ENCODE results near the gene ZDHHC18.
A peak's percentile ranks its signal among the peaks of the same experiment; 100 is the strongest.

Gene ZDHHC18

GRCh38 chr1:26897351-26897750, 70.9 kb downstream of the ZDHHC18 start:
- no peak for DNase-seq (ENCODE audit: low read depth in 2 of 3, low spot score in 2 of 3)

GRCh38 chr1:26900001-26900814, 73.7 kb downstream of the ZDHHC18 start, which contains the start of gene GPATCH3:
Gene GPATCH3, minus strand, starts transcription at chr1:26900467. Its CDS starts 25 bp downstream, at chr1:26900442.
- peak; percentile 64 to 78 (median 66) for DNase-seq (ENCODE audit: low read depth in 2 of 3, low spot score in 2 of 3)

GRCh38 chr1:26900815-26901511, 74.5 kb downstream of the ZDHHC18 start:
- DNase-seq (ENCODE audit: low read depth in 2 of 3, low spot score in 2 of 3) = no peak

Measured in activated CD8-positive, alpha-beta memory T cell treated with anti-CD3 and anti-CD28 coated beads for 48 hours (primary cell).